B cell (primary cell): ENCODE data around the gene UMODL1. TPM values are rescaled to one million over a fixed set of nuclear protein-coding genes. Genes with fewer than 3 reads are reported as not detected.

Source experiments
- ATAC-seq: fragments of 200-7000 bp; cut with Tn5 transposase; one replicate; pipeline ENCODE4 v1.10.0; 2021; ENCODE audit warnings: low read depth, mild to moderate bottlenecking, moderate number of reproducible peaks, moderate library complexity
- CTCF ChIA-PET: fragments of 350-600 bp; sonication (Branson Sonifier 250); formaldehyde crosslinking; loops from one replicate; lab custom pipeline; 2021; ENCODE audit warnings: antibody characterized with exemption, inconsistent platforms; lab: Charles Lee
- POLR2A ChIA-PET: fragments of 350-600 bp; sonication (Branson Sonifier 250); formaldehyde crosslinking; loops from one replicate; lab custom pipeline; 2021; ENCODE audit warnings: antibody characterized with exemption; lab: Charles Lee
- DNase-seq: peaks from one replicate; pipeline ENCODE4 v3.0.0; 2013
- H2AFZ ChIP-seq: 2 replicates; pipeline ENCODE4 v1.6.1; 2012; ENCODE audit warnings: mild to moderate bottlenecking, low read depth, low read length; ENCODE audit not compliant: insufficient read depth, poor library complexity, severe bottlenecking
- H3K27ac ChIP-seq, 2 donors: 1 replicate in 1 of 2; 2 replicates in 1 of 2; pipeline ENCODE4 v1.5.1; 2012 to 2013; ENCODE audit warnings: low read length in 2 of 2, mild to moderate bottlenecking in 2 of 2, moderate library complexity in 1 of 2
- H3K27me3 ChIP-seq, 4 experiments: fragments of 200-600 bp in 1 of 4; sonication (generic) in 1 of 4; replicated peaks in 1 of 4; 1 replicate in 2 of 4; 2 replicates in 2 of 4; pipeline versions ENCODE4 v1.6.1 to v1.7.0; 2013 to 2016; ENCODE audit warnings: low read length in 3 of 4, mild to moderate bottlenecking in 2 of 4, mixed read lengths in 1 of 4, moderate library complexity in 1 of 4; ENCODE audit not compliant: insufficient read depth in 4 of 4, control insufficient read depth in 3 of 4; ENCODE audit errors: control extremely low read depth in 1 of 4
- H3K36me3 ChIP-seq, 2 experiments: replicated peaks in 1 of 2; 1 replicate in 1 of 2; 2 replicates in 1 of 2; pipeline versions ENCODE4 v1.6.1 to v1.7.1; 2013; ENCODE audit warnings: low read length in 1 of 2; ENCODE audit not compliant: insufficient read depth in 2 of 2, control insufficient read depth in 1 of 2; ENCODE audit errors: control extremely low read depth in 1 of 2, extremely low read depth in 1 of 2
- H3K4me1 ChIP-seq, 2 donors: fragments of 200-600 bp in 1 of 2; sonication (generic) in 1 of 2; 1 replicate in 1 of 2; 2 replicates in 1 of 2; pipeline versions ENCODE4 v1.5.1 to v1.6.1; 2013 to 2017; ENCODE audit warnings: low read length in 2 of 2; ENCODE audit not compliant: control insufficient read depth in 2 of 2, insufficient read depth in 2 of 2
- H3K4me2 ChIP-seq: replicated peaks from 2 replicates; pipeline ENCODE3; 2012; ENCODE audit warnings: mild to moderate bottlenecking, low read depth, low read length; ENCODE audit not compliant: poor library complexity, severe bottlenecking
- H3K4me3 ChIP-seq, 5 experiments: fragments of 200-600 bp in 1 of 5; sonication (generic) in 1 of 5; 1 replicate in 3 of 5; 2 replicates in 2 of 5; pipeline versions ENCODE4 v1.5.1 to v1.7.0; 2011 to 2016; ENCODE audit warnings: low read length in 4 of 5, mild to moderate bottlenecking in 4 of 5, low read depth in 2 of 5, control low read depth in 1 of 5, moderate library complexity in 1 of 5; ENCODE audit not compliant: insufficient read depth in 1 of 5; ENCODE audit errors: control extremely low read depth in 1 of 5, extremely low read depth in 1 of 5
- H3K79me2 ChIP-seq: fragments of 200-600 bp; sonication (generic); one replicate; pipeline ENCODE4 v1.6.0; 2016; ENCODE audit warnings: low read length; ENCODE audit not compliant: control insufficient read depth, insufficient read depth
- H3K9ac ChIP-seq: fragments of 200-600 bp; sonication (generic); 2 replicates; pipeline ENCODE4 v1.6.1; 2017; ENCODE audit warnings: mild to moderate bottlenecking, low read length, moderate library complexity
- H3K9me3 ChIP-seq, 3 donors: one replicate each; pipeline versions ENCODE4 v1.6.1 to v1.7.1; 2013; ENCODE audit warnings: low read length in 2 of 3; ENCODE audit not compliant: control insufficient read depth in 2 of 3, insufficient read depth in 1 of 3; ENCODE audit errors: control extremely low read depth in 1 of 3
- H4K20me1 ChIP-seq: 2 replicates; pipeline ENCODE4 v1.6.0; 2012; ENCODE audit warnings: mild to moderate bottlenecking, low read length; ENCODE audit not compliant: insufficient read depth, control insufficient read depth, poor library complexity, severe bottlenecking
- H3K27ac Mint-ChIP-seq: one replicate; pipeline ENCODE4 v1.8.0; 2021; ENCODE audit warnings: mixed read lengths
- H3K27me3 Mint-ChIP-seq: one replicate; pipeline ENCODE4 v1.8.0; 2021; ENCODE audit warnings: mixed read lengths
- H3K4me1 Mint-ChIP-seq: one replicate; pipeline ENCODE4 v1.8.0; 2021; ENCODE audit warnings: mixed read lengths
- H3K4me3 Mint-ChIP-seq: one replicate; pipeline ENCODE4 v1.8.0; 2021; ENCODE audit warnings: mixed read lengths
- H3K9me3 Mint-ChIP-seq: one replicate; pipeline ENCODE4 v1.8.0; 2022; ENCODE audit warnings: mixed read lengths; ENCODE audit not compliant: insufficient read depth
- EZH2 ChIP-seq: IDR thresholded peaks from 2 replicates; pipeline ENCODE4 v1.6.1; 2012; ENCODE audit warnings: borderline replicate concordance, low read depth, mild to moderate bottlenecking, moderate library complexity, low read length; ENCODE audit not compliant: insufficient read depth, poor library complexity, severe bottlenecking
- WGBS: methylation state at CpG from one replicate; pipeline ENCODE4 v1.1.5; 2013; ENCODE audit warnings: missing lambda C conversion rate; ENCODE audit not compliant: insufficient coverage; 5-methylcytosine and 5-hydroxymethylcytosine counted together
- intact Hi-C: fragments of 100-400 bp; cut with micrococcal nuclease; formaldehyde crosslinking; loops from one replicate; pipeline ENCODE4 v1.10.0; 2022
- polyA plus RNA-seq: library from polyadenylated mRNA; depleted of rRNA; stranded (reverse); fragments of >200 nt; gene quantifications from 2 replicates; pipeline ENCODE4 v1.2.3, GENCODE V29; 2012
- total RNA-seq, 2 donors: library from RNA; stranded (reverse); fragments of 120-200 nt in 1 of 2; gene quantifications; 1 replicate in 1 of 2; 2 replicates in 1 of 2; pipeline versions ENCODE4 v1.2.3 to v1.2.4, GENCODE V29; 2013 to 2022
- TF ChIP-seq, protein P1 (sequence below): fragments of 200-600 bp; IDR thresholded peaks from one replicate; pipeline ENCODE4 v1.8.0; 2022; ENCODE audit warnings: antibody characterized with exemption, mild to moderate bottlenecking

UMODL1 gene
- total and polyA plus RNA-seq, 2 donors (not counting 1 experiment from before 2014, with no cell fraction given): 0.10 to 0.49 TPM

DNA sequence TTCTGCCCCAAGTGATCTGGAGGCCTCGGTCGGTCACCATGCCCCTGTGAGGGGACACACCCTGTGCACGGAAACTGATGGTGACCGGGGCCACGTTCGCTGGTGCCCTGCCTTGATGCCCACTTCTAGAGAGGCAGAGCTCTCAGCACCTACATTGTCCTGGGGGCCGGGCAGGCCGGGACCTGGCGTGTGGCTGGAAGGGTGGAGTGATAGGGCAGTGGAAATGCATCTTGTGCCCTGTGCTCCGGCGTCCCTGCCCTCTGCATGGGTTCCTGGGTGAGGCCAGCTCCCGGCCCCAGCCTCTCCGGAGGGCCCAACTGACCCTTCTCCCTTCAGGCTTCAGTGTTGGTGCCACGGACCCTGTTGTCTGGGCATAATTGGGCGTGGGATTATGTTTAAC lies 11.0 kb upstream of the UMODL1 start:
- 99% methylated on average over 13 of the region's 15 CpGs for WGBS
- Mint-ChIP-seq H3K9me3 (no peaks in the 10 kb centered on the region), H3K4me3 (no peak overlapping the region), H3K27ac (peak overlapping the region; percentile 99), H3K4me1 (peaks cover 75% of the 10 kb centered on the region), H3K27me3 (no peaks in the 10 kb centered on the region)
- POLR2A ChIA-PET: no interaction called here
- H3K4me1 ChIP-seq: peaks cover 44 to 78% of the 10 kb centered on the region in 2 donors
- CTCF ChIA-PET: interaction anchor here (0.9 to 1.2 kb wide), 2 partner anchors 48 to 243 kb away, joined by 3 read pairs; no protein-coding TSS in a partner anchor
- no peaks in the 10 kb centered on the region for H3K27me3 ChIP-seq
- H3K27ac ChIP-seq: no peak overlapping the region
- H3K4me3 ChIP-seq: no peak overlapping the region
- no peaks in the 10 kb centered on the region for H4K20me1 ChIP-seq
- TF ChIP-seq, protein P1, sequence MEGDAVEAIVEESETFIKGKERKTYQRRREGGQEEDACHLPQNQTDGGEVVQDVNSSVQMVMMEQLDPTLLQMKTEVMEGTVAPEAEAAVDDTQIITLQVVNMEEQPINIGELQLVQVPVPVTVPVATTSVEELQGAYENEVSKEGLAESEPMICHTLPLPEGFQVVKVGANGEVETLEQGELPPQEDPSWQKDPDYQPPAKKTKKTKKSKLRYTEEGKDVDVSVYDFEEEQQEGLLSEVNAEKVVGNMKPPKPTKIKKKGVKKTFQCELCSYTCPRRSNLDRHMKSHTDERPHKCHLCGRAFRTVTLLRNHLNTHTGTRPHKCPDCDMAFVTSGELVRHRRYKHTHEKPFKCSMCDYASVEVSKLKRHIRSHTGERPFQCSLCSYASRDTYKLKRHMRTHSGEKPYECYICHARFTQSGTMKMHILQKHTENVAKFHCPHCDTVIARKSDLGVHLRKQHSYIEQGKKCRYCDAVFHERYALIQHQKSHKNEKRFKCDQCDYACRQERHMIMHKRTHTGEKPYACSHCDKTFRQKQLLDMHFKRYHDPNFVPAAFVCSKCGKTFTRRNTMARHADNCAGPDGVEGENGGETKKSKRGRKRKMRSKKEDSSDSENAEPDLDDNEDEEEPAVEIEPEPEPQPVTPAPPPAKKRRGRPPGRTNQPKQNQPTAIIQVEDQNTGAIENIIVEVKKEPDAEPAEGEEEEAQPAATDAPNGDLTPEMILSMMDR: no peak
- TF ChIP-seq EZH2: no peak
- intact Hi-C loops: loop anchor here (5.0 kb wide), 2 partner anchors 477 to 832 kb away; partner anchors contain the start of gene NDUFV3
- H3K79me2 ChIP-seq: no peaks in the 10 kb centered on the region
- peaks cover 0 to 9% (median 0%) of the 10 kb centered on the region in 3 donors for H3K9me3 ChIP-seq
- no peak overlapping the region for H3K9ac ChIP-seq
- no peak for ATAC-seq
- no peak overlapping the region for H3K4me2 ChIP-seq
- no peak overlapping the region for H2AFZ ChIP-seq
- DNase-seq: no peak
- no peaks in the 10 kb centered on the region for H3K36me3 ChIP-seq
